KMS-11 (cell line): ENCODE measurements around the gene OR6X1.

Source experiments
- H2AFZ ChIP-seq: fragments of 200-600 bp; sonication (generic); 2 replicates; pipeline ENCODE4 v1.6.1; 2016; ENCODE audit warnings: antibody characterized with exemption, mixed run types, low read depth
- H3K27ac ChIP-seq: fragments of 200-600 bp; sonication (generic); 2 replicates; pipeline ENCODE4 v1.6.1; 2016; ENCODE audit warnings: mild to moderate bottlenecking, mixed run types
- H3K27me3 ChIP-seq: fragments of 200-600 bp; sonication (generic); 2 replicates; pipeline ENCODE4 v1.6.1; 2017; ENCODE audit warnings: mild to moderate bottlenecking, low read depth, mixed run types, moderate library complexity; ENCODE audit not compliant: insufficient read depth
- H3K36me3 ChIP-seq: fragments of 200-600 bp; sonication (generic); 2 replicates; pipeline ENCODE4 v1.6.1; 2017; ENCODE audit warnings: mild to moderate bottlenecking, mixed run types; ENCODE audit not compliant: insufficient read depth
- H3K4me1 ChIP-seq: fragments of 200-600 bp; sonication (generic); 2 replicates; pipeline ENCODE4 v1.6.1; 2016; ENCODE audit warnings: mild to moderate bottlenecking, low read depth, mixed run types; ENCODE audit not compliant: poor library complexity, severe bottlenecking
- H3K4me2 ChIP-seq: fragments of 200-600 bp; sonication (generic); 2 replicates; pipeline ENCODE4 v1.7.0; 2016; ENCODE audit warnings: mild to moderate bottlenecking, mixed run types
- H3K4me3 ChIP-seq: fragments of 200-600 bp; sonication (generic); IDR thresholded peaks from 2 replicates; pipeline ENCODE4 v1.6.1; 2017; ENCODE audit warnings: low read depth, low read length, mixed read lengths; ENCODE audit not compliant: insufficient read depth
- H3K79me2 ChIP-seq: fragments of 200-600 bp; sonication (generic); 2 replicates; pipeline ENCODE4 v1.6.1; 2016; ENCODE audit warnings: low read depth, mixed run types; ENCODE audit not compliant: insufficient read depth
- H3K9ac ChIP-seq: fragments of 200-600 bp; sonication (generic); 2 replicates; pipeline ENCODE4 v1.6.1; 2016; ENCODE audit warnings: mild to moderate bottlenecking, mixed run types
- H4K20me1 ChIP-seq: fragments of 200-600 bp; sonication (generic); 2 replicates; pipeline ENCODE4 v1.6.1; 2016; ENCODE audit warnings: mild to moderate bottlenecking, mixed run types; ENCODE audit not compliant: insufficient read depth
- CTCF ChIP-seq: fragments of 200-600 bp; sonication (generic); conservative IDR thresholded peaks from 2 replicates; pipeline ENCODE4 v1.6.1; 2017; ENCODE audit warnings: low read depth, mild to moderate bottlenecking, antibody characterized with exemption, low read length, moderate library complexity, mixed read lengths

Gene OR6X1, protein sequence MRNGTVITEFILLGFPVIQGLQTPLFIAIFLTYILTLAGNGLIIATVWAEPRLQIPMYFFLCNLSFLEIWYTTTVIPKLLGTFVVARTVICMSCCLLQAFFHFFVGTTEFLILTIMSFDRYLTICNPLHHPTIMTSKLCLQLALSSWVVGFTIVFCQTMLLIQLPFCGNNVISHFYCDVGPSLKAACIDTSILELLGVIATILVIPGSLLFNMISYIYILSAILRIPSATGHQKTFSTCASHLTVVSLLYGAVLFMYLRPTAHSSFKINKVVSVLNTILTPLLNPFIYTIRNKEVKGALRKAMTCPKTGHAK

GRCh38 chr11:123754101-123754568 is at the start of gene OR6X1:
TSS of gene OR6X1 (minus strand) at chr11:123754518. CDS start at chr11:123754518, 0 bp downstream.
- no peaks in the 10 kb centered on the region for H3K27me3 ChIP-seq
- H3K9ac ChIP-seq = no peak within 1 kb of the TSS
- H3K4me3 ChIP-seq = no peak within 1 kb of the TSS
- H2AFZ ChIP-seq = no peak within 1 kb of the TSS
- H3K79me2 ChIP-seq = no peaks in the 10 kb centered on the region
- no peaks in the 10 kb centered on the region for H3K36me3 ChIP-seq
- H4K20me1 ChIP-seq = no peaks in the 10 kb centered on the region
- H3K27ac ChIP-seq = no peak within 1 kb of the TSS
- TF ChIP-seq CTCF = no peak
- no peaks in the 10 kb centered on the region for H3K4me1 ChIP-seq
- no peak within 1 kb of the TSS for H3K4me2 ChIP-seq

DNA sequence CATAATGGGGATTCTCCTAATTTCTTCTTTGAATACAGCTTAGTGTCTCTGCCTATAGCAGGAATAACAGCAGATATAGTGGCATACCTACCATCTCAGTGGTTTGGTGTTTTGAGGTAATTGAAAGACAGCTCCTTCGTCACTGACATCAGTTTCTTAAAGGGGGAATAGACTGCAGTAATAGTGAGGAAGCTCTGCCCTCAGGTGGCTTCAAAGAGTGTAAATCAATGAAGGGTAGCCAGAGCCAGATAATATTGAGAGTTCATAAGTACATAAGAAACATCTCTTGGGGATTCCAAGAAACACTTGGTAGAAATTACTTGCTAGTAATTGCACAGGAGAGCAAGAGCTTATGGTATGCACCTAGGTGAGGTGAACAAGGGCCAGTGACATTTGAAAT is 47.4 kb upstream of the OR6X1 start:
- H4K20me1 ChIP-seq = no peaks in the 10 kb centered on the region
- no peak for TF ChIP-seq CTCF
- H3K4me1 ChIP-seq = no peaks in the 10 kb centered on the region
- no peaks in the 10 kb centered on the region for H3K79me2 ChIP-seq
- H2AFZ ChIP-seq = no peak overlapping the region
- no peak overlapping the region for H3K4me2 ChIP-seq
- H3K27ac ChIP-seq = no peak overlapping the region
- no peak overlapping the region for H3K4me3 ChIP-seq
- H3K9ac ChIP-seq = no peak overlapping the region
- H3K27me3 ChIP-seq = no peaks in the 10 kb centered on the region
- H3K36me3 ChIP-seq = no peaks in the 10 kb centered on the region

- no peaks in the 10 kb centered on the region for H3K4me1 ChIP-seq
Measured at GRCh38 chr11:123800036-123800435, 45.7 kb upstream of the OR6X1 start.

DNA sequence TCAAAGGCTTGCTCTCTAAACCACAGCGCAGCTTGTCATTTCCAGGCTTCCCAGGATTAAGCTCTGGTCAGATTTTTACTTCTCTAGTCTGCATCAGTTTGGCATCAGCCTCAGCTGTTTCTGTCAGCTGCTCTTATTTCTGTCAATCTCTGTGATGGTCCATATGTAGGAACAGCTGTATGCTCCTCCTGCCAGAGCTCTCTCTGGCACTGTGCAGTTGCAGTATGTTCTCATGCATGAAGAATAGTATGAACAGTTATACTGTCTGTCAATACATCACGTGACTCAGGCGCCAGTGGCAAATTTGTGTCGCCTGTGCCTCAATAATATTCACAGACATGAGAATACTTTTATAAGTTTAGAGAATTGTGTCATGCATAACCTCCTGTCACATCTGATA is 45.1 kb upstream of the OR6X1 start:
- Histone ChIP-seq H3K27ac (no peak overlapping the region), H3K4me1 (no peaks in the 10 kb centered on the region), H3K79me2 (no peaks in the 10 kb centered on the region), H3K27me3 (no peaks in the 10 kb centered on the region), H3K4me3 (no peak overlapping the region), H2AFZ (no peak overlapping the region), H4K20me1 (no peaks in the 10 kb centered on the region), H3K4me2 (no peak overlapping the region), H3K9ac (no peak overlapping the region), H3K36me3 (no peaks in the 10 kb centered on the region)
- TF ChIP-seq CTCF = no peak

More at GRCh38 chr11:123800036-123800435, 45.7 kb upstream of the OR6X1 start:
- H3K27me3 ChIP-seq = no peaks in the 10 kb centered on the region
- no peak overlapping the region for H3K27ac ChIP-seq
- no peak overlapping the region for H3K4me3 ChIP-seq
- H3K36me3 ChIP-seq = no peaks in the 10 kb centered on the region
- no peak for TF ChIP-seq CTCF
- no peak overlapping the region for H2AFZ ChIP-seq
- no peak overlapping the region for H3K9ac ChIP-seq
- H3K4me2 ChIP-seq = no peak overlapping the region
- no peaks in the 10 kb centered on the region for H3K79me2 ChIP-seq
- no peaks in the 10 kb centered on the region for H4K20me1 ChIP-seq
